Measurements from ENCODE around the gene ITGA11.
"Not testable (repeated sequence)": the region's sequence is repeated elsewhere in the genome, so short reads cannot be mapped to it uniquely, and the experiment has no call there.

The ITGA11 gene

GRCh38 chr15:68409736-68410370 is 22.1 kb downstream of the ITGA11 start:
- no peak for DNase-seq (ENCODE audit: low spot score)

- no peak for DNase-seq (ENCODE audit: low spot score)
Measured at GRCh38 chr15:68408971-68409370, 23.0 kb downstream of the ITGA11 start.

- no peak for DNase-seq (ENCODE audit: low spot score)
Measured at GRCh38 chr15:68407886-68408881, 23.8 kb downstream of the ITGA11 start.

GRCh38 chr15:68407141-68407885 is 24.6 kb downstream of the ITGA11 start:
- DNase-seq (ENCODE audit: low spot score) = no peak

GRCh38 chr15:68405378-68406250 is 26.3 kb downstream of the ITGA11 start:
- DNase-seq (ENCODE audit: low spot score) = no peak

- DNase-seq (ENCODE audit: low spot score) = no peak
Measured at GRCh38 chr15:68404056-68404798, 27.7 kb downstream of the ITGA11 start.

GRCh38 chr15:68403161-68403941 is 28.6 kb downstream of the ITGA11 start:
- DNase-seq (ENCODE audit: low spot score) = no peak

GRCh38 chr15:68402432-68403160 is 29.4 kb downstream of the ITGA11 start:
- DNase-seq (ENCODE audit: low spot score) = no peak

GRCh38 chr15:68401496-68402431 is 30.2 kb downstream of the ITGA11 start:
- DNase-seq (ENCODE audit: low spot score) = no peak

GRCh38 chr15:68400066-68400456 is 31.9 kb downstream of the ITGA11 start:
- DNase-seq (ENCODE audit: low spot score) = no peak

GRCh38 chr15:68399096-68400065 is 32.6 kb downstream of the ITGA11 start:
- DNase-seq (ENCODE audit: low spot score) = no peak

GRCh38 chr15:68397999-68398398 is 34.0 kb downstream of the ITGA11 start:
- not testable (repeated sequence) for DNase-seq (ENCODE audit: low spot score)

GRCh38 chr15:68396068-68396467 is 35.9 kb downstream of the ITGA11 start:
- DNase-seq (ENCODE audit: low spot score) = no peak

GRCh38 chr15:68391121-68391520 is 40.8 kb downstream of the ITGA11 start:
- no peak for DNase-seq (ENCODE audit: low spot score)

- no peak for DNase-seq (ENCODE audit: low spot score)
Measured at GRCh38 chr15:68389936-68390817, 41.8 kb downstream of the ITGA11 start.
